ENCODE data around the gene RANBP1.

The RANBP1 gene

DNA sequence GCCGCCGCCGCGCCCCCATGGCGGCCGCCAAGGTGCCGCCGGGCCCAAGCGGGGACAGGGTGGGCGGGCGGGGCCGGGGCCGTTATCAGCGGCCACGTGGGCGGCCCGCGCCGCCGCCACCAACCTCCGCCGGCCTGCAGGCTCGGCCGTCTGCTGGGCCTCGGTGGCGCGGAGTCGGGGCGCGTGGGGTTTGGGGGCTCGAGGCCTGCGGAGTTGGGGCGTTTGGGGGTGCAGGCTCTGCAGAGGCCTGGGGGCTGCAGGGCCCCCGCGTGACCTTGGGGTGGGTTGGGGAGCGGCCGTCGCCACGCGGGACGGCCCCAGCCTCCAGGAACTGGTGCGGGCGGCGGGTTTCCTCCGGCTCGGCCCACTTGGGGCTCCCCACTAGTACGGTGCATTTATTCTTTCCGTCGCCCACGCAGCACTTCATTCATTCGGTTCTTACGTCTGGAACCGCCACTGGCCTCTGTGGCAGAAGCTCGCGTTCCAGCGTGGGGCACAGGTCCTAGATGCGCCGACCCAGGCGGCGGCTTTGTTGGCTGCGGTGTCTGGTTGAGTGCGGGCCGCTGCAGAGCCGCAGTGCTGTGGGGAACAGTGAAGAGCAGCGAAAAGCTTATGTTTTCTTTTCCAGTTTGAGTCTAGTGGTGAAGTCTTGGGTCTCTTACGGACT is 1.9 kb downstream of the RANBP1 start:
- TF ChIP-seq POLR2A (IDR thresholded peaks at IDR 0.05; ENCODE audit: low read depth, low read length): no peak
- DNase-seq (ENCODE audit: insufficient read length, low spot score): no peak
- FAIRE-seq: no peak

DNA sequence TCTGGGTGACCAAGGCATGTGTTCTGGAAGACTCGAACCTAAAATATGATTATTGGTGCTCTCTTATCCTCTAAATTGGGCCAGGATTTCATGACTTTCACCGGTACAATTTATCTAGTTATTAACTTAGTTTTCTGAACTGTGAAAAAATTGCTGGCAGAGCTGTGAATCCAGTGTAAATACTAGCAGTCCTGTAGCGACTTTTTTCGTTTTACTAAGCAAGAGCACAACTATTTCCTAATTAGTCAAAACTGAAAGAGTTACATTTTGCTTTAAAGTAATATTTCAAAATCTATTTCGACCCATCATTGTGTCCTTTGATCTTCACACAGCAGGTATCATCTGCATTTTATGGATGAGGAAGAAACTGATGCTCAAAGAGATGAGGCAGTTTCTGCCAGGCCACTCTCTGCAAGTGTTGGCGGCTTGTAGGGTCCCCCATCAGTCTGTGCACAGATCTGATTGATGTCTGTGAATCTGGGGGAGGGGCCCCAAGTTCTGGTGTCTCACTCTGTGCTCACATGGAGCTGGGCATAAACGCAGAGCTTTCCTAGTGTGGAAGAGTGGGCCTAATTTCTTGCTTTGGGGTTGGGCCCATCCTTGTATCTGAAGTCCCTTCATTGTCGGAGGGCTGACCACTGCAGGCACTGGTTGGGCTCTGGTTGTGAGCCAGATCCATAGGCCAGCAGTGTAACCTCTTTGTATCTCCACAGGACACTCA is 2.6 kb downstream of the RANBP1 start:
- FAIRE-seq (no peak), DNase-seq (ENCODE audit: insufficient read length, low spot score) (no peak)

DNA sequence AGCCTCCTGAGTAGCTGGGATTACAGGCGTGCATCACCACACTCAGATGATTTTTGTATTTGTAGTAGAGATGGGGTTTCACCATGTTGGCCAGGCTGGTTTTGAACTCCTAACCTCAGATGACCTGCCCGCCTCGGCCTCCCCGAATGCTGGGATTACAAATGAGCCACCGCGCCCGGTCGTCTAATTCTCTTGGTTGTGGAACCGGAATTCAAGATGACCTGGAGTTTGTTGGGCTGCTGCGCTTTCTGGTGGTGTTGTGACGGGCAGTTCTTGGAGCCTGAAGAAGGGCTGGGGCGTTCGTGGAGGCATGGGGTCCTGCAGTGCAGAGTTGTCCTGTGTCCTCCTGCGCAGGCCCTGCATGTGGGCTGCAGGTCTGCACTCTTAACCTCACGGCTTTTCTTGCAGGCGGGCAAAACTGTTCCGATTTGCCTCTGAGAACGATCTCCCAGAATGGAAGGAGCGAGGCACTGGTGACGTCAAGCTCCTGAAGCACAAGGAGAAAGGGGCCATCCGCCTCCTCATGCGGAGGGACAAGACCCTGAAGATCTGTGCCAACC is 6.0 kb downstream of the RANBP1 start:
- DNase-seq (ENCODE audit: insufficient read length, low spot score) (no peak), FAIRE-seq (no peak)
- no peak for TF ChIP-seq POLR2A (IDR thresholded peaks at IDR 0.05; ENCODE audit: low read depth, low read length)

More for the DNA sequence above, 2.6 kb downstream of the RANBP1 start:
- TF ChIP-seq POLR2A (IDR thresholded peaks at IDR 0.05; ENCODE audit: low read depth, low read length): no peak

DNA sequence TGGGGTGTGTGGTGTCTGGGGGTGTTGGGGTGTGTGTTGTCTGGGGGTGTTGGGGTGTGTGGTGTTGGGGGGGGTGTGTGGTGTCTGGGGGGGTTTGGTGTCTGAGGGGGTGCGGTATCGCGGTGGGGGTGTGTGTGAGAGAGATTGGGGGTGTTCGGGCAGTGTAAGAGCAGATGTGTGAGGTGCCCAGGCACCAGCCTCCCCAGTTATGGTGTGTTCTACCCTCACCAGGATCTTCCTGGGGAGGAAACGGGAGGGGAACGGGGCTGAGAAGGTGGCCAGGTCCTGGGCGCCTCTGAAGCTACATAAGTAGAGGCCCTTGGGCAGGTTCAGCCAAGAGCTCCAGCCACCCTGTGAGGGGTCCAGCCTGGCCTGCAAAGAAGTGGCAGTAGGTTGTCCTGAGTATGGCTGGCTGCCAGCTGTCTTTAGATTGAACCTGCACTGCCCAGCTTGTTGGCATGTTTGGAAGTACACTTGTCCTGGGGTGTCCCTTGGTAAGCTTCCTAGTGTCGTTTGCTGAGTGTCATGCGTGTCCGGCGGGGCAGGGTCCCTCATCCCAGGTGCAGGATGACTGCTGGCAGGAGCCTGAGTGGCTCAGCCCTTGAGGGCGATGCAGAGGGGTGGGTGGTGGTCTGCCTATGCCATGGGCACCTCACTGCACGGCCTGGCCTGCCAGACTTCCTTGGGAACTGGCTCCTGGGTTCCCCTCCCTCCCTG is 7.6 kb downstream of the RANBP1 start:
- FAIRE-seq (no peak), DNase-seq (ENCODE audit: insufficient read length, low spot score) (no peak)
- no peak for TF ChIP-seq POLR2A (IDR thresholded peaks at IDR 0.05; ENCODE audit: low read depth, low read length)

DNA sequence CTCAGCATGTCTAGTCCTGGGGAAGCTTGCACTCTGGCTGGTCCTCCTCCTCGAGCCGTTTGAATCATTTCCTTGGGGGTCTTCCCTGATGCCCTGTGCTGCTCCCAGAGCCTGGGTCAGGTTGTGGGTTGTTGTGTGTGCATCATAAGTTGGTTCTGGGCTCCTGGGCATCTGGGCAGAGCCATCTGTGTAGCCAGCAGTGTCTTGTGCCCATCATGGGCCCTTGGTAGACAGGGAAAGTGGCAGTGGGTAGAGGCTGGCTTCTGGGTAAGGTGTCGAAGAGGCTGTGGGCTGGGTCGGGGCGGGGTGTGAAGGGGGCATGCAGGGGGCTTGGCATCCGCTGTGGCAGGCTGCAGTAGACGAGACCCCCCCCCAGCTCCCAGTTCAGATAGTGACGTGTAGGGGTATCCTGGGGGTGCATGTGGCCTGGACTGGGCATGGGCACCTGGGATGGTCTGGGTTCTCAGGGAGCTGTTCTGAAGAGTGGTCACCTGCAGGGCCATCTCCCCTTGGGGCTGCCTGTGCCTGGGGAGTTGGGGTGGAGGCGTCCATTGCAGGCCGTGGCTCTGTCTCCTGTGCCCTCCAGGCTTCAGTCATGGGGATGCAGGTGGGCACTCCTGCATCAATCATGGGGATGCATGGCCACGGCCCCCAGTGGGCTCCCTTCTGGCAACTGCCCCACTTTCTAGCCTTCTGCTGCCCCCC is 8.3 kb downstream of the RANBP1 start:
- TF ChIP-seq POLR2A (IDR thresholded peaks at IDR 0.05; ENCODE audit: low read depth, low read length): no peak
- no peak for FAIRE-seq
- no peak for DNase-seq (ENCODE audit: insufficient read length, low spot score)

DNA sequence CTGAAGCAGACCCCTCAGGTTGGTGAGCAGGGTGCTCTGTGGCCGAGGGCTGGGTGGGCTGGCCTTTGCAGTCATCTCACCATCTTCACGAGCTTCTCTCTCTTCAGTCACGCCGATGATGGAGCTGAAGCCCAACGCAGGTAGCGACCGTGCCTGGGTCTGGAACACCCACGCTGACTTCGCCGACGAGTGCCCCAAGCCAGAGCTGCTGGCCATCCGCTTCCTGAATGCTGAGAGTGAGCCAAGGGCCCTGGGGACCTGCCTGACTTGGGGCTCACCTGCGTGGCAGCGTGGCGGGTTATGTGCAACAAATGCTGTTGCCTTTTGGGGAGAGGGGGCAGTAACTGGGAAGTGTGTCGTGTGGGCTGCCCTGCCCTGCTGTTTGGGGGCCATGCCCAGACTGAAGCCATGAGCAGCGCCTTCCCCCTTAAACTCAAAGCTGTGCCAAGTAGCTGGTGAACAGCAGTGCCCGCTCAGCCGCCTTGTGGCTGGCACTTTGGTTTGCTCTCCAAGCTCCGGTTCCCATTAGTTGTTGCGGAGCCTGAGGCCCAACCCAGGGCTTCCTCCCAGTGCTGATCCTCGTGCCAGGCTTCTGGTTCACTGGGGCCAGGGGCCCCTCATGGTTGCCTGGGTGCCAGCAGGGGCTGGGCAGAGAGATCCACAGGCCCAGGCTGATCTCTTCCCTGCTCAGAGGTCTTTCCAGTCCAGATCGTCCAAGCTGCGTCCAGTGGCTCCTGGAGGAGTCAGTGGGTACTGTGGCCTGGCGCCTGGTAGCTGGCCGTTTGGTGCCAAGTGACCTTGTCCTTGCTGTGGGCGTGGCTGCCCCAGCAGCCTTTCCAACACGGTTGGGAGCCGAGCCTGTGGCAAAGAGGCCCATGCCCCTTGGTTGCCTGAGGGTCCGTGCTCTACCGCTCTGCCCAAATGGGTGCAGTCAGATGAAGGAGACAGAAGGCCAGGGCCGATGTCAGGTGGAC is 9.6 kb downstream of the RANBP1 start:
- DNase-seq (ENCODE audit: insufficient read length, low spot score) (no peak), FAIRE-seq (no peak)
- TF ChIP-seq POLR2A (IDR thresholded peaks at IDR 0.05; ENCODE audit: low read depth, low read length): no peak

DNA sequence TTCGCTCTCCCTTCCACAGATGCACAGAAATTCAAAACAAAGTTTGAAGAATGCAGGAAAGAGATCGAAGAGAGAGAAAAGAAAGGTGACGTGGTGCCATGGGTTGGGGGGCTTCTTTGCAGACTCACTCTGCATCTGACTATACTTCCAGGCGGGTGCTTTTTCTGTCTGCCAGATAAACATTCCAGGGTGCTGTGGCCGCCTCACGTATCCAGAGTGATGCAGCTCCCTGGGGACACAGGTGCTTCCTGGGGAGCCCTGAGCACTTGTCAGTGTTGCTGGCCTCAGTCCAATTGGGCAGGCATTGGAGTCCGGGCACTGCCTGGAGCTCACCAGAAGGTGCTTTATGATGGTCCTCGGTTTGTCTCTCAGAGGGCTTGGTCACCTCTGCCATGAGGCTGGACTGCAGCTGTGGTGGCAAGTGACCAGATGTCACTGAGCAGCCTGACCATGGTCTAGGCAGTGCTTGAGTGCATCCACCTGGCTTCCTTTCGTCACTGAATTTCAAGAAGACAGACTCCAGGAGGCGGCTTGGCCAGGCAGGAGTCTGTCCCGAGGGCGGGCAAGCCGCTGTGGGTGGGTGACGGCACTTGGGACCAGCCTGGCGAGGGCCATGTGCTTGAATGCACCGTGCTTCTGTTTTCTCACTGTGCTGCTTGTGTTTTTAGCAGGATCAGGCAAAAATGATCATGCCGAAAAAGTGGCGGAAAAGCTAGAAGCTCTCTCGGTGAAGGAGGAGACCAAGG is 10.6 kb downstream of the RANBP1 start:
- FAIRE-seq: no peak
- no peak for TF ChIP-seq POLR2A (IDR thresholded peaks at IDR 0.05; ENCODE audit: low read depth, low read length)
- no peak for DNase-seq (ENCODE audit: insufficient read length, low spot score)

DNA sequence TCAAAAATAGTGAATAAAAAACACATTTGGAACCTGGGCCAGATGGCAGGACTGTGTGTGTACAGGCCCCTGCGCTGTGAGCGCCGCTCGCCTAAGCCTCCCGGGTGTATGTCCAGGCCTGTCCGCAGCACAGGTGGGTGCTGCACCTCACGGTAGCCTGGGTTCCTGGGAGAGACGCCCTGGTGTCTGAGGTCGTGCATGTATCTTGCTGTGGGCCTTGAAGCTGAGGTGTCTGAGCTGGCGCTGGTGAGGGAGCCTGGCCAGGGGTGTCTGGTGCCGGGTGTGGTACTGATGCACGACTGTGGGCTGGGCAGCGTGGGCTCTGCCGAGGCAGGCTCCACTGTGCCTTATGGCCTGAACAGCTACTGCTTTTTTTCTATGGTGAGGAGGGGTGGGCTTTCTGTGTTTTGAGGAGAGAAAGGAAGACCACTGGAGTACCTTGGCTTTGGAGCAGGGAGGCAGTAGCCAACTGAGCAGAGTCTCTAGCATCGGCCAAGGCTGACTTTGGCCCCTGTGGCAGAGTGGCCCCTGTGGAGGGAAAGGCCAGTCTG is 11.5 kb downstream of the RANBP1 start:
- no peak for DNase-seq (ENCODE audit: insufficient read length, low spot score)
- no peak for FAIRE-seq
- no peak for TF ChIP-seq POLR2A (IDR thresholded peaks at IDR 0.05; ENCODE audit: low read depth, low read length)

DNA sequence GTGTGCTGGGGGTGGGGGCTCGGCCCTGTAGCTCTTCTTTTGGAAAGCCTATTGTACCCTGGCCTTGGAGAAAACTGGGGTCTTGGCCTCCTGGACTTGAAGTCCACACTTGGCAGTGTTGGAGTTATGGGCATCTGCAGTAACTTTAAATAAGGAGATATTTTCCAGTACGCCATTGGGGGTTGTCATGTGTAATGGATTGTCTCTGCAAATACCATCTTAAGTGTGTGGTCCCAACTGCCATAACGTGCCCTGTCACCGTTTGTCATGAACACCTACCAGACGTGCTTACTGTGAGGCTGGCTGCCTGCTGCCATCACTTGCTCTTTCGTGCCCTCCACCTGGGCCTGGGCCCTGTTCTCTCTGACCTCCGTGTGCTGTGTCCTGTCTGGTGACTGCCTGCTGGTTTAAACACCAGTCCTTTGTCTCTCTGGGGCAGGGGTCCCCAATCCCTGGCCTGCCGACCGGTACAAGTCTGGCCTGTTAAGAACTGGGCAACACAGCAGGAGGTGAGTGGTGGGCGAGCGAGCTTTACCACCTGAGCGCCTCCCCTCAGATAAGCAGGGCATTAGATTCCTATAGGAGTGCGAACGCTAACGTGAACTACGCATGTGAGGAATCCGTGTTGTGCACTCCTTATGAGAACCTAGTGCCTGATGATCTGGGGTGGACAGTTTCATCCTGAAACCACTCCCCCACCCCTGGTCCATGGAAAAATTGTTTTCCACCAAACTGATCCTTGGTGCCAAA is 12.1 kb downstream of the RANBP1 start:
- TF ChIP-seq POLR2A (IDR thresholded peaks at IDR 0.05; ENCODE audit: low read depth, low read length): no peak
- FAIRE-seq (no peak), DNase-seq (ENCODE audit: insufficient read length, low spot score) (no peak)

DNA sequence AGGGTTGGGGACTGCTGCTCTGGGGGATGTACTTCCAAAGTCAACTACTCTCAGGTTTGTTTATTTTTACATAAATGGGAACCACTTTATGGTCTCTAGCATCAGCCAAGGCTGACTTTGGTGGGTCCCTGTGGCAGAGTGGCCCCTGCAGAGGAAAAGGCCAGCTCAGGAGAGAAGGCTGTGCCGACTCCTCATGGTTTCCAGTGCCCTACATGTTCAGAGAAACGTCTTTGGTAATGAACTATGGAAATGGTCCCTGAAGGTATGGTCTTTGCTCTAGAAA is 12.7 kb downstream of the RANBP1 start:
- no peak for DNase-seq (ENCODE audit: insufficient read length, low spot score)
- no peak for TF ChIP-seq POLR2A (IDR thresholded peaks at IDR 0.05; ENCODE audit: low read depth, low read length)
- no peak for FAIRE-seq
